HepG2 (cell line): ENCODE results near the gene SLC13A5. TPM values are rescaled to one million over a fixed set of nuclear protein-coding genes. Genes with fewer than 3 reads are reported as not detected.

ENCODE experiments used
- FOXO1 ChIP-seq: sonication (generic); formaldehyde crosslinking; IDR thresholded peaks from 2 replicates; pipeline ENCODE4 v1.4.0; 2020; ENCODE audit warnings: missing genetic modification reagents
- NCOA2 ChIP-seq: sonication (generic); formaldehyde crosslinking; IDR thresholded peaks from 2 replicates; pipeline ENCODE4 v1.8.0; 2022; ENCODE audit warnings: inconsistent platforms
- PHF8 ChIP-seq: sonication (generic); formaldehyde crosslinking; IDR thresholded peaks from 2 replicates; pipeline ENCODE4 v1.5.0; 2020; ENCODE audit warnings: missing genetic modification reagents
- SMYD3 ChIP-seq: sonication (generic); formaldehyde crosslinking; IDR thresholded peaks from 2 replicates; pipeline ENCODE4 v1.8.1; 2023; ENCODE audit warnings: mild to moderate bottlenecking, missing genetic modification reagents
- THAP11 ChIP-seq: IDR thresholded peaks from 2 replicates; pipeline ENCODE4 v1.6.1; 2016; ENCODE audit warnings: missing biosample characterization, missing genetic modification reagents
- ZMAT3 ChIP-seq: sonication (generic); formaldehyde crosslinking; conservative IDR thresholded peaks from 2 replicates; pipeline ENCODE4 v1.7.0; 2021; ENCODE audit warnings: missing genetic modification reagents
- ZMYM4 ChIP-seq: sonication (generic); formaldehyde crosslinking; IDR thresholded peaks from 2 replicates; pipeline ENCODE4 v1.8.1; 2023; ENCODE audit warnings: mild to moderate bottlenecking, missing genetic modification reagents
- ZNF124 ChIP-seq: sonication (generic); formaldehyde crosslinking; IDR thresholded peaks from 2 replicates; pipeline ENCODE4 v1.4.0; 2020; ENCODE audit warnings: missing genetic modification reagents
- polyA plus RNA-seq, 8 experiments: library from polyadenylated mRNA; depleted of rRNA in 3 of 8; stranded (reverse) in 7 of 8; unstranded in 1 of 8; fragments of >200 nt; fragmentation: Illumina TruSeq in 4 of 8; extraction: Trizol in 4 of 8; gene quantifications; 2 replicates each; pipeline versions ENCODE4 v1.2.1 to v1.2.3, GENCODE V29; 2011 to 2016; ENCODE audit warnings: low read depth in 4 of 8, missing spikeins in 1 of 8, mixed read lengths in 1 of 8; ENCODE audit not compliant: insufficient read depth in 1 of 8
- total RNA-seq, 5 experiments: library from RNA; depleted of rRNA; stranded (reverse); fragments of >200 nt; fragmentation: Illumina TruSeq; extraction: Trizol; gene quantifications; 2 replicates each; pipeline ENCODE4 v1.2.3, GENCODE V29; 2016; ENCODE audit warnings: low read depth in 1 of 5
- TF ChIP-seq, protein P1 (sequence below), 2 experiments: fragments of 450-650 bp in 1 of 2; sonication (generic) in 1 of 2; formaldehyde crosslinking; IDR thresholded peaks; 2 replicates each; pipeline versions ENCODE4 v1.5.0 to v1.8.0; 2020 to 2022; ENCODE audit warnings: mild to moderate bottlenecking in 1 of 2, missing genetic modification reagents in 1 of 2
- TF ChIP-seq, protein P2 (sequence below): IDR thresholded peaks from 2 replicates; pipeline ENCODE4 v1.6.1; 2012; ENCODE audit warnings: low read depth, low read length, improper control_type of control experiment
- TF ChIP-seq, protein P3 (sequence below), 2 experiments: fragments of 450-650 bp in 1 of 2; sonication (generic) in 1 of 2; formaldehyde crosslinking in 1 of 2; IDR thresholded peaks; 2 replicates each; pipeline versions ENCODE4 v1.6.1 to v1.8.0; 2016 to 2022; ENCODE audit warnings: antibody characterized with exemption in 1 of 2, mild to moderate bottlenecking in 1 of 2, missing genetic modification reagents in 1 of 2
- TF ChIP-seq, protein P4 (sequence below): sonication (generic); formaldehyde crosslinking; IDR thresholded peaks from 2 replicates; pipeline ENCODE4 v1.8.0; 2022; ENCODE audit warnings: mild to moderate bottlenecking, missing genetic modification reagents, moderate library complexity
- TF ChIP-seq, protein P5 (sequence below): sonication (generic); formaldehyde crosslinking; IDR thresholded peaks from 2 replicates; pipeline ENCODE4 v1.8.0; 2022; ENCODE audit warnings: mild to moderate bottlenecking, missing genetic modification reagents; ENCODE audit not compliant: insufficient replicate concordance
- TF ChIP-seq, protein P6 (sequence below): IDR thresholded peaks from 2 replicates; pipeline ENCODE4 v1.6.1; 2016; ENCODE audit warnings: low read depth

SLC13A5 gene
- total and polyA plus RNA-seq, 2 of the 13 experiments (the other 11 are each of a cell fraction or from before 2014, with no cell fraction given): 42.8 to 310 TPM

DNA sequence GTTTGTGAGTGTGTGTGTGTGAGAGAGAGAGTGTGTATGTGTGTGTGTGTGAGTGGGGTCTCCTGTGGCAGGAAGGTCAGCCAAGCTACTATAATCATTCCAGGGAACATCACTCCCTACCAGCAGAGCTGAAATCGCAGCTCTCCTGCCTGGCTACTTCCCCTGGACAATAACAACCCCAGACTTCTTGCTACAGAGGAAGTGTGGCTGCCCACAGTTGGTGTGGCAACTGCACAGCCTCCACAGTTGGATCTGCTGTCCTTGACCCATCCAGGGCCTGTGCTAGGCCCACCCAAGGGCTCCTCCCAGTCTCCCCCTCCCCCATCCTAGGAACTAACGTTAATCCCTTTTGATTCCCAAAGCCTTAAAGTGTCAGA is 1.5 kb downstream of the SLC13A5 start (continued):
- TF ChIP-seq, protein P1, sequence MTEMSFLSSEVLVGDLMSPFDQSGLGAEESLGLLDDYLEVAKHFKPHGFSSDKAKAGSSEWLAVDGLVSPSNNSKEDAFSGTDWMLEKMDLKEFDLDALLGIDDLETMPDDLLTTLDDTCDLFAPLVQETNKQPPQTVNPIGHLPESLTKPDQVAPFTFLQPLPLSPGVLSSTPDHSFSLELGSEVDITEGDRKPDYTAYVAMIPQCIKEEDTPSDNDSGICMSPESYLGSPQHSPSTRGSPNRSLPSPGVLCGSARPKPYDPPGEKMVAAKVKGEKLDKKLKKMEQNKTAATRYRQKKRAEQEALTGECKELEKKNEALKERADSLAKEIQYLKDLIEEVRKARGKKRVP (CRISPR knock-in tag; IDR thresholded peaks at IDR 0.05): no peak; a peak in 1 of 4 replicates
- TF ChIP-seq, protein P2, sequence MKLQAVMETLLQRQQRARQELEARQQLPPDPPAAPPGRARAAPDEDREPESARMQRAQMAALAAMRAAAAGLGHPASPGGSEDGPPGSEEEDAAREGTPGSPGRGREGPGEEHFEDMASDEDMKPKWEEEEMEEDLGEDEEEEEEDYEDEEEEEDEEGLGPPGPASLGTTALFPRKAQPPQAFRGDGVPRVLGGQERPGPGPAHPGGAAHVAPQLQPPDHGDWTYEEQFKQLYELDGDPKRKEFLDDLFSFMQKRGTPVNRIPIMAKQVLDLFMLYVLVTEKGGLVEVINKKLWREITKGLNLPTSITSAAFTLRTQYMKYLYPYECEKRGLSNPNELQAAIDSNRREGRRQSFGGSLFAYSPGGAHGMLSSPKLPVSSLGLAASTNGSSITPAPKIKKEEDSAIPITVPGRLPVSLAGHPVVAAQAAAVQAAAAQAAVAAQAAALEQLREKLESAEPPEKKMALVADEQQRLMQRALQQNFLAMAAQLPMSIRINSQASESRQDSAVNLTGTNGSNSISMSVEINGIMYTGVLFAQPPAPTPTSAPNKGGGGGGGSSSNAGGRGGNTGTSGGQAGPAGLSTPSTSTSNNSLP: no peak
- TF ChIP-seq, protein P3, sequence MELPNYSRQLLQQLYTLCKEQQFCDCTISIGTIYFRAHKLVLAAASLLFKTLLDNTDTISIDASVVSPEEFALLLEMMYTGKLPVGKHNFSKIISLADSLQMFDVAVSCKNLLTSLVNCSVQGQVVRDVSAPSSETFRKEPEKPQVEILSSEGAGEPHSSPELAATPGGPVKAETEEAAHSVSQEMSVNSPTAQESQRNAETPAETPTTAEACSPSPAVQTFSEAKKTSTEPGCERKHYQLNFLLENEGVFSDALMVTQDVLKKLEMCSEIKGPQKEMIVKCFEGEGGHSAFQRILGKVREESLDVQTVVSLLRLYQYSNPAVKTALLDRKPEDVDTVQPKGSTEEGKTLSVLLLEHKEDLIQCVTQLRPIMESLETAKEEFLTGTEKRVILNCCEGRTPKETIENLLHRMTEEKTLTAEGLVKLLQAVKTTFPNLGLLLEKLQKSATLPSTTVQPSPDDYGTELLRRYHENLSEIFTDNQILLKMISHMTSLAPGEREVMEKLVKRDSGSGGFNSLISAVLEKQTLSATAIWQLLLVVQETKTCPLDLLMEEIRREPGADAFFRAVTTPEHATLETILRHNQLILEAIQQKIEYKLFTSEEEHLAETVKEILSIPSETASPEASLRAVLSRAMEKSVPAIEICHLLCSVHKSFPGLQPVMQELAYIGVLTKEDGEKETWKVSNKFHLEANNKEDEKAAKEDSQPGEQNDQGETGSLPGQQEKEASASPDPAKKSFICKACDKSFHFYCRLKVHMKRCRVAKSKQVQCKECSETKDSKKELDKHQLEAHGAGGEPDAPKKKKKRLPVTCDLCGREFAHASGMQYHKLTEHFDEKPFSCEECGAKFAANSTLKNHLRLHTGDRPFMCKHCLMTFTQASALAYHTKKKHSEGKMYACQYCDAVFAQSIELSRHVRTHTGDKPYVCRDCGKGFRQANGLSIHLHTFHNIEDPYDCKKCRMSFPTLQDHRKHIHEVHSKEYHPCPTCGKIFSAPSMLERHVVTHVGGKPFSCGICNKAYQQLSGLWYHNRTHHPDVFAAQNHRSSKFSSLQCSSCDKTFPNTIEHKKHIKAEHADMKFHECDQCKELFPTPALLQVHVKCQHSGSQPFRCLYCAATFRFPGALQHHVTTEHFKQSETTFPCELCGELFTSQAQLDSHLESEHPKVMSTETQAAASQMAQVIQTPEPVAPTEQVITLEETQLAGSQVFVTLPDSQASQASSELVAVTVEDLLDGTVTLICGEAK (IDR thresholded peaks at IDR 0.05): no peak
- TF ChIP-seq, protein P3 (CRISPR knock-in tag; IDR thresholded peaks at IDR 0.05): 0 out of 2 replicates have a peak, but pooled peaks have one; percentile 18
- no peak for TF ChIP-seq ZNF124
- no peak for TF ChIP-seq SMYD3
- TF ChIP-seq, protein P4, sequence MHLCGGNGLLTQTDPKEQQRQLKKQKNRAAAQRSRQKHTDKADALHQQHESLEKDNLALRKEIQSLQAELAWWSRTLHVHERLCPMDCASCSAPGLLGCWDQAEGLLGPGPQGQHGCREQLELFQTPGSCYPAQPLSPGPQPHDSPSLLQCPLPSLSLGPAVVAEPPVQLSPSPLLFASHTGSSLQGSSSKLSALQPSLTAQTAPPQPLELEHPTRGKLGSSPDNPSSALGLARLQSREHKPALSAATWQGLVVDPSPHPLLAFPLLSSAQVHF (CRISPR knock-in tag): no peak
- TF ChIP-seq ZMYM4 (CRISPR knock-in tag): 0 out of 2 replicates have a peak, but pooled peaks have one; percentile 35
- TF ChIP-seq NCOA2 (CRISPR knock-in tag): peak; percentile 44; the same call in 1 of the 2 replicates
- TF ChIP-seq, protein P5, sequence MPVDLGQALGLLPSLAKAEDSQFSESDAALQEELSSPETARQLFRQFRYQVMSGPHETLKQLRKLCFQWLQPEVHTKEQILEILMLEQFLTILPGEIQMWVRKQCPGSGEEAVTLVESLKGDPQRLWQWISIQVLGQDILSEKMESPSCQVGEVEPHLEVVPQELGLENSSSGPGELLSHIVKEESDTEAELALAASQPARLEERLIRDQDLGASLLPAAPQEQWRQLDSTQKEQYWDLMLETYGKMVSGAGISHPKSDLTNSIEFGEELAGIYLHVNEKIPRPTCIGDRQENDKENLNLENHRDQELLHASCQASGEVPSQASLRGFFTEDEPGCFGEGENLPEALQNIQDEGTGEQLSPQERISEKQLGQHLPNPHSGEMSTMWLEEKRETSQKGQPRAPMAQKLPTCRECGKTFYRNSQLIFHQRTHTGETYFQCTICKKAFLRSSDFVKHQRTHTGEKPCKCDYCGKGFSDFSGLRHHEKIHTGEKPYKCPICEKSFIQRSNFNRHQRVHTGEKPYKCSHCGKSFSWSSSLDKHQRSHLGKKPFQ (CRISPR knock-in tag): peak; percentile 84
- TF ChIP-seq PHF8 (CRISPR knock-in tag): no peak
- TF ChIP-seq ZMAT3 (CRISPR knock-in tag): no peak
- TF ChIP-seq, protein P6, sequence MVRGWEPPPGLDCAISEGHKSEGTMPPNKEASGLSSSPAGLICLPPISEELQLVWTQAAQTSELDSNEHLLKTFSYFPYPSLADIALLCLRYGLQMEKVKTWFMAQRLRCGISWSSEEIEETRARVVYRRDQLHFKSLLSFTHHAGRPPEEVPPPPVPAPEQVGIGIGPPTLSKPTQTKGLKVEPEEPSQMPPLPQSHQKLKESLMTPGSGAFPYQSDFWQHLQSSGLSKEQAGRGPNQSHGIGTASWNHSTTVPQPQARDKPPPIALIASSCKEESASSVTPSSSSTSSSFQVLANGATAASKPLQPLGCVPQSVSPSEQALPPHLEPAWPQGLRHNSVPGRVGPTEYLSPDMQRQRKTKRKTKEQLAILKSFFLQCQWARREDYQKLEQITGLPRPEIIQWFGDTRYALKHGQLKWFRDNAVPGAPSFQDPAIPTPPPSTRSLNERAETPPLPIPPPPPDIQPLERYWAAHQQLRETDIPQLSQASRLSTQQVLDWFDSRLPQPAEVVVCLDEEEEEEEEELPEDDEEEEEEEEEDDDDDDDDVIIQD: no peak
- TF ChIP-seq THAP11 (CRISPR knock-in tag): 0 out of 2 replicates have a peak, but pooled peaks have one; percentile 23
- peak; percentile 78 for TF ChIP-seq FOXO1
